Left ventricle myocardium inferior (tissue), 1 donor: Measurements from ENCODE around the gene DLX5. TPM values are rescaled to one million over a fixed set of nuclear protein-coding genes. Genes with fewer than 3 reads are reported as not detected.

Experiments
- DNase-seq: peaks from one replicate; pipeline ENCODE4 v3.0.0-alpha.2; 2020
- H3K27ac ChIP-seq: fragments of 200-600 bp; replicated peaks from 2 replicates; pipeline ENCODE4 v1.8.0; 2021
- H3K27me3 ChIP-seq: fragments of 200-600 bp; 2 replicates; pipeline ENCODE4 v1.8.0; 2021; ENCODE audit warnings: low read depth
- H3K36me3 ChIP-seq: fragments of 200-600 bp; 2 replicates; pipeline ENCODE4 v1.8.0; 2021
- H3K4me1 ChIP-seq: fragments of 200-600 bp; 2 replicates; pipeline ENCODE4 v1.8.0; 2021
- H3K4me3 ChIP-seq: fragments of 200-600 bp; 2 replicates; pipeline ENCODE4 v1.8.0; 2021; ENCODE audit warnings: mild to moderate bottlenecking, moderate library complexity
- H3K9me3 ChIP-seq: fragments of 200-600 bp; replicated peaks from 2 replicates; pipeline ENCODE4 v1.8.0; 2021
- CTCF ChIP-seq: fragments of 200-600 bp; IDR thresholded peaks from 2 replicates; pipeline ENCODE4 v1.8.0; 2021; ENCODE audit warnings: antibody characterized with exemption, mild to moderate bottlenecking, borderline replicate concordance
- intact Hi-C: fragments of 100-400 bp; cut with micrococcal nuclease; formaldehyde crosslinking; loops from one replicate; pipeline ENCODE4 v1.11.0; 2022
- total RNA-seq: library from RNA; stranded (reverse); fragmentation: NEBNext Ultra II Directional; extraction: Animal tissue kit (Norgen Biotek cat#: 25700); gene quantifications from one replicate; pipeline ENCODE4 v1.2.1, GENCODE V29; 2021
- donor health status: DM: no; HTN: yes; CAD: no; lungs with severe emphysema.

Gene DLX5
- total RNA-seq, 1 donor from 2014 or later: not detected

GRCh38 chr7:97012365-97013133, 12.1 kb downstream of the DLX5 start:
- H3K27me3 ChIP-seq: peaks cover 100% of the 10 kb centered on the region
- no peak for TF ChIP-seq CTCF
- DNase-seq: no peak

GRCh38 chr7:97011536-97012364, 12.9 kb downstream of the DLX5 start:
- no peak for TF ChIP-seq CTCF
- Histone ChIP-seq H3K27ac (no peak overlapping the region), H3K4me3 (no peak overlapping the region), H3K9me3 (no peaks in the 10 kb centered on the region), H3K4me1 (peaks cover 11% of the 10 kb centered on the region), H3K27me3 (peaks cover 100% of the 10 kb centered on the region), H3K36me3 (no peaks in the 10 kb centered on the region)
- DNase-seq: no peak
- intact Hi-C loops: no loop called here

More at GRCh38 chr7:97012365-97013133, 12.1 kb downstream of the DLX5 start:
- Histone ChIP-seq H3K36me3 (no peaks in the 10 kb centered on the region), H3K9me3 (no peaks in the 10 kb centered on the region), H3K4me1 (peaks cover 14% of the 10 kb centered on the region), H3K4me3 (no peak overlapping the region), H3K27ac (no peak overlapping the region)
- intact Hi-C loops: no loop called here

DNA sequence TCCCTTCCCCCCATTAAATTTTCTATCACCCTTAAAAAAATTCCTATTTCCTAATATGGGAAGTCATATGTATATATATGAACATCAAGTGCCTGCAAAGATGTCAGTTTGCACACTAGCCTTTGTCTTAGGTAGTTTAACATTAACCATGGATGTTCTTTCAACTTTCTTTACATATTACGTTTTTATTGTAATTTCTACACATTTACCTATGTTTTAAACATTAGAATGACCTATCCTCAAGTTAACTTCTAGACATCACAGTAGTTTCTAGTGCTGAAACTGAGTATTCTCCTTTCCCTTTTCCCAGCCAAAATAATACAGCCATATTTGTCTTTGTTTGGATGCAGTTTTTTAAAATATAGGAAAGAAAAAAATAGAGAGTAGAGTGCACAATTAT, 13.5 kb downstream of the DLX5 start:
- TF ChIP-seq CTCF: no peak
- H3K9me3 ChIP-seq: no peaks in the 10 kb centered on the region
- H3K36me3 ChIP-seq: no peaks in the 10 kb centered on the region
- DNase-seq: no peak
- no peak overlapping the region for H3K4me3 ChIP-seq
- intact Hi-C loops: no loop called here
- peaks cover 12% of the 10 kb centered on the region for H3K4me1 ChIP-seq
- no peak overlapping the region for H3K27ac ChIP-seq
- H3K27me3 ChIP-seq: peaks cover 100% of the 10 kb centered on the region

DNA sequence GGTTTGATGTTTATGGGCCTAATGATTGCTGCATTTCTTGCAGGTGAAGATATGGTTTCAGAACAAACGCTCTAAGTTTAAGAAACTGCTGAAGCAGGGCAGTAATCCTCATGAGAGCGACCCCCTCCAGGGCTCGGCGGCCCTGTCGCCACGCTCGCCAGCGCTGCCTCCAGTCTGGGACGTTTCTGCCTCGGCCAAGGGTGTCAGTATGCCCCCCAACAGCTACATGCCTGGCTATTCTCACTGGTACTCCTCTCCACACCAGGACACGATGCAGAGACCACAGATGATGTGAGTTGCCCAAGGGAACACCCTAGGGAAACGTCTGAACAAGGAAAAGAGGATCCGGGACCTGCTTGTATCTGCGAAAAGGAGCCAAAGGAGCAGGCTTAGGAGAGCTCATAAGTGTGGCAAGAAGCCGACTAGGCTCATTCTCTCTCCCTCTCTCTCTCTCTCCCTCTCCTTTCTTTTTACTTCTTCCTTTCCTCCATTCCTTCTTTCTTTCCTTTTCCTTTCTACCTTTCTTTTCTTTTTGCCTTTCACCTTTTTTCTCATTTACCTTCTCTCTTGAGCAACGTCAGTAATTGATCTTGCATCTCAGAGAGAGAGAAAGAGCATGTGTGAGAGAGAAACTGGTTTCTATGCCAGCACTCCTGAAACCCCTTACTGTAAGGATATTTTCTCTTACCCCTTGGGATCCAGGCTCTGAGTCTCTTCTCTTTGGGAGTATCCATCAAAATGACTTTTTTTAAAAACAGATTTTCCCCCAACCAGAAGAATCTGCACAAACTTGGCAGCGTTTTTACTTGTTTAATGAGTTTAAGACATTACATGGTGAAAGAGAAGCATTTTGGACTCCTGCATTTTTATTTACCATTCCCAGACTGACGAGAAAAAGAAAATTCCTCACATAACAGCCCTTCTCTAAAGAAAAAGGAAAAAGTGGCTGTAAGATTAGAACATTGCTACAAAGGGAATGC, 14.6 kb downstream of the DLX5 start:
- H3K4me1 ChIP-seq: peaks cover 22% of the 10 kb centered on the region
- DNase-seq: no peak
- H3K27me3 ChIP-seq: peaks cover 100% of the 10 kb centered on the region
- no peaks in the 10 kb centered on the region for H3K9me3 ChIP-seq
- H3K27ac ChIP-seq: no peak overlapping the region
- no peaks in the 10 kb centered on the region for H3K36me3 ChIP-seq
- intact Hi-C loops: no loop called here
- no peak for TF ChIP-seq CTCF
- no peak overlapping the region for H3K4me3 ChIP-seq
